GM18507 (cell line): ENCODE results near the gene TSPYL4.

Experiments
- DNase-seq: peaks from one replicate; pipeline ENCODE4 v3.0.0; 2011; ENCODE audit warnings: low read depth; ENCODE audit not compliant: insufficient read length; ENCODE audit errors: extremely low spot score
- FAIRE-seq: peaks from 2 replicates; lab custom pipeline; 2011; peaks lifted over from hg19 to GRCh38; lab: Jason Lieb, UNC

Gene TSPYL4

GRCh38 chr6:116278481-116278829, 24.6 kb upstream of the TSPYL4 start:
- no peak for DNase-seq
- FAIRE-seq = no peak

GRCh38 chr6:116277124-116277523, 23.2 kb upstream of the TSPYL4 start:
- no peak for FAIRE-seq
- DNase-seq = no peak

GRCh38 chr6:116271149-116271708, 17.4 kb upstream of the TSPYL4 start:
- DNase-seq = no peak
- FAIRE-seq = no peak

DNA sequence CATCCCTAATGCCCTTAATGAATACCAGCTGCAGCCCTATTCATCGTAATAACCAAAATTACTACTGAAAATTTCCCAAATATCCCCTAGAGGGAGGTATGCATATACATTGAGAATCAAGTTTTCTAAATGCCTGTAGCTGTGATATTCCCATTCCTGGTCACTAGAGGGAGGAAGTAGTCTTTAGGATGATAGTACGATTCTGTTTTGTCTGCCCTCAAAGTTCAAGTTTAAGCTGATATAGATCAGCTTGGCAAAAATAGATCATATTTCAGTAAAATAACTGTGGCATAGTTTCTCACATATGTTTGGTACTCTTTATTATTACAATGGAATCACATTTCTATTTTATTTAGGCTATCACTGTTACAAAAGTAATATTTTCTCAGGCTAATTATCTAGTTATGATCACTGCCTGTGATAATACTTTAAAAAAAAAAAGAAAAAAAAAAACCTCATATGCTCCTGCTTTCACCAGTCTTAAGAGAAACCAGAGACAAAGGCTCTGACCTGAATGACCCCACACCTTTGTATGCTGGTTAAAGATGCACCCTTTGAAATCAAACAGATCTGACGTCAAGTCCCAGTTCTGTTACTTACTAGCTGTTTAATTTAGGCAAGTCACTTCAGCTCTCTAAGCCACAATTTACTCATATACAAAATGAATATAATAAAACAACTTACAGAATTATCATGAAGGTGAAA, 14.9 kb upstream of the TSPYL4 start:
- DNase-seq (no peak), FAIRE-seq (peak; percentile 88)

DNA sequence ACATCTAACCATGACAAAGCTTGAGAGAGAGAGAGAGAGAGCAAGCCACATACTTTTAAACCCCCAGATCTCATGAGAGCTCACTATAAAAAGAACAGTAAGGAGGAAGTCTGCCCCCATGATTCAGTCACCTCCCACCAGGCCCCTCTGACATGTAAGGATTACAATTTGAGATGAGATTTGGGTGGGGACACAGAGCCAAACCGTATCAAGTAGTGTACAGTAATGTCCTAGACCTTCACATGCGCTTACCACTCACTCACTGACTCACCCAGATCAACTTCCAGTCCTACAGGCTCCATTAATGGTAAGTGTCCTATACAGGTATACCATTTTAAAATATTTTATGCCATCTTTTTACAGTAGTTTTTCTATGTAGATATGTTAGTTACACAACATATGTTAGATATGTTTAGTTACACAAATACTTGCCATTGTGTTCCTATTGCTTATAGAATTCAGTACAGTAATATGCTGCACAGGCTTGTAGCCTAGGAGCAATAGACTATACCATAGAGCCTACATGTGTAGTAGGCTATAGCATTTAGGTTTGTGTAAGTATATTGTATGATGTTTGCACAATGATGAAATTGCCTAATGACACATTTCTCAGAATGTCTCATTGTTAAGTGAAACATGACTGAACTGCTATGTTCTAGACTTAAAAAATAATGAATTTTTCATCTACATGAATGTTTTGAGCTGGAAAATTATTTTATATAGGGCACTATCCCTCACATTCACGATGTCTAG, 14.1 kb upstream of the TSPYL4 start:
- FAIRE-seq (peak; percentile 18), DNase-seq (no peak)

- FAIRE-seq (no peak), DNase-seq (no peak)
Observed at GRCh38 chr6:116266803-116267202, 12.9 kb upstream of the TSPYL4 start.

- no peak for FAIRE-seq
- DNase-seq = no peak
Observed at GRCh38 chr6:116265041-116265829, 11.4 kb upstream of the TSPYL4 start.

- FAIRE-seq (no peak), DNase-seq (no peak)
Observed at GRCh38 chr6:116263353-116263752, 9.5 kb upstream of the TSPYL4 start.

DNA sequence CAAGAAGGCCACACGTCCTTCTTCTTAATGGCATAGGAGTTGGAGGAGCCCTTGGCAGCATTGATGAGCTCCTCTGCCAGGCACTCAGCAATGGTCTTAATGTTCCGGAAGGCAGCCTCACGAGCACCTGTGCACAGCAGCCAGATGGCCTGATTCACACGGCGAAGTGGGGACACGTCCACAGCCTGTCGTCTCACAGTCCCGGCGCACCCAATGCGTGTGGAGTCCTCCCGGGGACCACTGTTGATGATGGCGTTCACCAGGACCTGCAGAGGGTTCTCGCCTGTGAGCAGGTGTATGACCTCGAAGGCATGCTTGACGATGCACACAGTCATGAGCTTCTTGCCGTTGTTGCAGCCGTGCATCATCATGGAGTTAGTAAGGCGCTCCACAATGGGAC, 4.6 kb upstream of the TSPYL4 start:
- DNase-seq (no peak), FAIRE-seq (no peak)

GRCh38 chr6:116256694-116257093, 2.8 kb upstream of the TSPYL4 start:
- FAIRE-seq (no peak), DNase-seq (no peak)

- FAIRE-seq (no peak), DNase-seq (no peak)
Observed at GRCh38 chr6:116255246-116255800, 1.4 kb upstream of the TSPYL4 start.

DNA sequence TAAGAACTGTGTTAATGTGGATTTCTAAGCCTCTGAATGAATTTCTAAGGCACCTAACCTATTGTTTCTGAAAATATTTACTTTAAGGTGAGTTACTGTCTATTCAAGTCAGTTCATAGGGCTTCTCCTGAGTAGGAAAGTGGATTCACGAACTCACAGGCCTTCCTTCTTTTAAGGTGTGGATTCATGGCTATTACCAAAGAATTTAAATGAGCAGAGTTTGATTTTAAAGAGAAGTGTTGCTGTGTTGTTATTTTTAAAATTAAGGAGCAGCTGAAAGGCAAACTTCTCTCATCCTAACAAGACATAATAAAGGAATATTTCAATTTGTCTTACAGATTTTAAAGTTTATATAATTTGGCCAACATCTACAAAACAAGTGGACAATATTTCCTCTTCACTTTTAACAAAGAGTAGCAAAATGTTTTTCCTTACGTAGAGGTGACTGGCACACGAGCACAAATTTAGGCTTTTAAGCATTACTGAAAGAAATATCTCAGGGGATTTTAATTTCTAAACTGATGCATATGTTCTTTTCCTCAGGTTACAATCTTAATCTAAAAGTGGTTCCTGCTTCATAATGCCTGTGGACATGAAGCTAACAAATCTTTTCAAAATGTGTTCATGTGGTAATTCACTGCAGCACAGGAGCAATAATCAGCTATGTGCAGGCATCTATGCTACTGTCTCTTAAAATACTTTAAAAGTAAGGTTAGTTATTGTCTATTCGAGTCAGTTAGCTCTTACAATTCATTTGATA, 602 bp upstream of the TSPYL4 start:
- DNase-seq (no peak), FAIRE-seq (no peak)

DNA sequence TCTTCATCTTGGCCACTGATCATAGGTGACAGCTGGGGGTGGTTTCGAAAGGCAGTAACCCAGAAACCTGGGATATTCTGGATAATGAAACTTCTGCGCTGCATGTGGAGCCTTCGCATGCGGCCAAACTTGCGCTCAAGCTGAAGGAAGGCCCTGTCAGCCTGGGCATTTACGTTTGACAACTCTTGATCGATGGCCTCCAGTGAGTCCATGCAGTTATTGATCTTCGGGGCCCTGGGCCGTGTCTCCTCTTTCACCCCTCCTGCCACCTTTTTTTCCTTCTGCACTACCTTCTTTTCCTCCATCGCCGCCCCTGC, 729 bp downstream of the TSPYL4 start:
- FAIRE-seq (no peak), DNase-seq (no peak)

GRCh38 chr6:116251568-116252384, 2.1 kb downstream of the TSPYL4 start:
- no peak for FAIRE-seq
- no peak for DNase-seq

DNA sequence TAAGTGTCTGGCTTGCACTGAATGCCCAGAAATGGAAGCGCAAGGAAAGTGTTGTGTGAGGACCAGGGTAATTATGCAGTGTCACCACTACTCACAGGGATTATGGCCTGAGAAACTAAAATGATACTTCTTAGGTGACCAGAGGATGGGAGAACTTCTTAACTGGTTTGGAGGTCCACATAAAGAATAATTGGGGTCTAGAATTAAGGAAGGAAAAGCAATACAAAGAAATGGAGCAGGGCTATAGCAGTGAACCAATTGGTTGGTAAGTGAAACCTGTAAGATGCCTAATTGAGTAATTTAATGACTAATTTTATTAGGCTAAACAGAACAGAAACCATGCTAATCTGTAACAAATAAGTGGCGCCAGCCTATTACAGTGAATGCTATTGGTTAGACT, 5.3 kb downstream of the TSPYL4 start:
- FAIRE-seq (peak; percentile 18), DNase-seq (no peak)

GRCh38 chr6:116247285-116247684, 6.6 kb downstream of the TSPYL4 start:
- FAIRE-seq (peak; percentile 31), DNase-seq (no peak)

GRCh38 chr6:116246089-116246488, 7.8 kb downstream of the TSPYL4 start:
- DNase-seq (no peak), FAIRE-seq (peak; percentile 21)

DNA sequence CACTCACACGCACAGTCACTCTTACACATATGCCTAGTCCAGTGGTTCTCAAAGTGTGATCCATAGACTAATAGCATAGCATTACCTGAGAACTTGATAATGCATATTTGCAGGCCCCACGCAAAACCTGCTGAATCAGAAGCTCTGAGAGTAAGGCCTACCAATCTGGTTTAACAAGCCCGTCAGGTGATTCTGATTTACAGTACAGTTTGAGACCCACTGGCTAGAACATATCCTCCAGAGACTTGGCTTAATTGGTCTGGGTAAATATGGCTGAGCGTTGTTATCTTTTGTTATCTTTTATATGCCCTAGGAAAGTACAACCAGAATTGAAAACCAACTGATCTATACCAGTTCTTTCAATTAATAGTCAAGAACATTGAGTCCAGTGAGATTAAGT, 9.6 kb downstream of the TSPYL4 start:
- DNase-seq (no peak), FAIRE-seq (no peak)

DNA sequence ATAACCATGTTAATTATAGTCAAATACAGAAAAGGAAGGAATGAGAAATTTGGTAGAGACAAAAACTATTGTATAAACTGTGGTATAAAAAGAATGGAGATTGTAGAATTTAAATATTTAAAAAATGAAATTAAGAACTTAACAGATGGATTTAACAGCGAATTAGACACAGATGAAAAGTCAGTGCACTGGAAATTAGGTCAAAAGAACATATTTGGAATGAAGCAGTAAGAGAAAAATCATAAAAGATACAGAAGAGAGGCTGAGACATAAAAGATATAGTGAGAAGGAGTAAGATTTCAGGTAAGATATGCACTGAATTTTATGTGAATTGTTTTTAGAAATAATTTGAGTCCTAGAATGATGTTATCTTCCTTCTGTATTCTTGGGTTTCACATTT, 14.0 kb downstream of the TSPYL4 start:
- no peak for DNase-seq
- no peak for FAIRE-seq
